H1 (cell line): Measurements from ENCODE around the gene SH3BP5. TPM values are rescaled to one million over a fixed set of nuclear protein-coding genes. Genes with fewer than 3 reads are reported as not detected.
A peak's percentile ranks its signal among the peaks of the same experiment; 100 is the strongest.

Experiments used
- CTCF ChIA-PET: fragments of 300-600 bp; sonication (Branson Sonifier 250); formaldehyde crosslinking; loops from one replicate; lab custom pipeline; 2021; ENCODE audit not compliant: partially characterized antibody; lab: Charles Lee
- POLR2A ChIA-PET: fragments of 300-600 bp; sonication (Branson Sonifier 250); formaldehyde crosslinking; loops from one replicate; lab custom pipeline; 2021; ENCODE audit warnings: inconsistent platforms; ENCODE audit not compliant: partially characterized antibody; lab: Charles Lee
- DNase-seq, 2 experiments: peaks; one replicate each; pipeline versions ENCODE4 v3.0.0 to v3.0.0-alpha.2; 2010 to 2022; ENCODE audit warnings: low spot score in 2 of 2, low read depth in 1 of 2, mixed read lengths in 1 of 2
- FAIRE-seq: peaks from 2 replicates; lab custom pipeline; 2011; peaks lifted over from hg19 to GRCh38; lab: Jason Lieb, UNC
- H2AFZ ChIP-seq: 2 replicates; pipeline ENCODE4 v1.8.1; 2012; ENCODE audit warnings: low read length, inconsistent platforms
- H2AK5ac ChIP-seq: 2 replicates; pipeline ENCODE4 v1.6.1; 2013; ENCODE audit warnings: low read depth, low read length
- H2BK120ac ChIP-seq: replicated peaks from 2 replicates; pipeline ENCODE3; 2013; ENCODE audit warnings: low read depth, low read length, inconsistent platforms
- H2BK12ac ChIP-seq: 2 replicates; pipeline ENCODE4 v1.6.1; 2013; ENCODE audit warnings: low read depth, low read length
- H2BK15ac ChIP-seq: 2 replicates; pipeline ENCODE4 v1.6.1; 2013; ENCODE audit warnings: low read length
- H2BK20ac ChIP-seq: 2 replicates; pipeline ENCODE4 v1.6.1; 2013; ENCODE audit warnings: low read length
- H2BK5ac ChIP-seq: 2 replicates; pipeline ENCODE4 v1.6.1; 2013; ENCODE audit warnings: low read depth, low read length
- H3K14ac ChIP-seq: 2 replicates; pipeline ENCODE4 v1.6.1; 2013; ENCODE audit warnings: inconsistent platforms; ENCODE audit not compliant: insufficient read length
- H3K18ac ChIP-seq: 2 replicates; pipeline ENCODE4 v1.6.1; 2013; ENCODE audit warnings: low read length; ENCODE audit errors: extremely low read depth
- H3K23ac ChIP-seq: 2 replicates; pipeline ENCODE4 v1.6.1; 2013; ENCODE audit warnings: inconsistent platforms; ENCODE audit not compliant: insufficient read length
- H3K23me2 ChIP-seq: 2 replicates; pipeline ENCODE4 v1.6.1; 2013; ENCODE audit warnings: low read depth, low read length
- H3K27ac ChIP-seq: 2 replicates; pipeline ENCODE4 v1.6.1; 2011; ENCODE audit warnings: low read depth, low read length, inconsistent platforms
- H3K27me3 ChIP-seq, 4 experiments: replicated peaks in 1 of 4; 1 replicate in 1 of 4; 2 replicates in 3 of 4; pipeline versions ENCODE4 v1.6.1 to v1.8.1; 2011 to 2013; ENCODE audit warnings: low read length in 3 of 4, mild to moderate bottlenecking in 3 of 4, inconsistent platforms in 2 of 4, mixed read lengths in 2 of 4, moderate library complexity in 1 of 4; ENCODE audit not compliant: control insufficient read depth in 3 of 4, insufficient read depth in 3 of 4; ENCODE audit errors: extremely low read depth in 1 of 4
- H3K36me3 ChIP-seq, 4 experiments: 2 replicates each; pipeline versions ENCODE4 v1.6.1 to v1.8.1; 2011 to 2013; ENCODE audit warnings: mild to moderate bottlenecking in 4 of 4, low read length in 3 of 4, moderate library complexity in 2 of 4, control low read depth in 1 of 4, inconsistent platforms in 1 of 4; ENCODE audit not compliant: insufficient read depth in 4 of 4, control insufficient read depth in 2 of 4
- H3K4ac ChIP-seq: replicated peaks from 2 replicates; pipeline ENCODE3; 2013; ENCODE audit warnings: low read length, low read depth, mixed read lengths, inconsistent platforms; ENCODE audit not compliant: insufficient read length
- H3K4me1 ChIP-seq, 4 experiments: replicated peaks in 1 of 4; 1 replicate in 1 of 4; 2 replicates in 3 of 4; pipeline versions ENCODE4 v1.6.1 to v1.8.1; 2011 to 2013; ENCODE audit warnings: low read length in 3 of 4, inconsistent platforms in 2 of 4, mixed read lengths in 1 of 4; ENCODE audit not compliant: insufficient read depth in 4 of 4, control insufficient read depth in 3 of 4
- H3K4me2 ChIP-seq, 2 experiments: 2 replicates each; pipeline versions ENCODE4 v1.6.1 to v1.8.1; 2011 to 2013; ENCODE audit warnings: low read depth in 2 of 2, low read length in 2 of 2, control low read depth in 1 of 2, inconsistent platforms in 1 of 2, mild to moderate bottlenecking in 1 of 2; ENCODE audit not compliant: insufficient read depth in 1 of 2
- H3K4me3 ChIP-seq, 4 experiments: fragments of 200-600, 300-600 bp in 1 of 4; sonication (generic), shearing (Covaris generic), sonication (Bioruptor Twin) in 1 of 4; 2 replicates each; pipeline versions ENCODE4 v1.5.1 to v1.8.1; 2011 to 2016; ENCODE audit warnings: low read length in 4 of 4, low read depth in 3 of 4, control low read depth in 2 of 4, inconsistent platforms in 2 of 4, mild to moderate bottlenecking in 2 of 4, mixed read lengths in 1 of 4, moderate library complexity in 1 of 4; ENCODE audit not compliant: insufficient read depth in 2 of 4; ENCODE audit errors: extremely low read depth in 1 of 4
- H3K56ac ChIP-seq: replicated peaks from 2 replicates; pipeline ENCODE3; 2013; ENCODE audit warnings: low read depth, mild to moderate bottlenecking, mixed read lengths, low read length, inconsistent platforms; ENCODE audit not compliant: insufficient read length
- H3K79me1 ChIP-seq: 2 replicates; pipeline ENCODE4 v1.6.1; 2013; ENCODE audit warnings: low read depth, low read length, control low read depth
- H3K79me2 ChIP-seq, 2 experiments: 2 replicates each; pipeline versions ENCODE4 v1.6.1 to v1.8.1; 2012 to 2013; ENCODE audit warnings: low read length in 2 of 2, mild to moderate bottlenecking in 2 of 2, inconsistent platforms in 1 of 2; ENCODE audit not compliant: insufficient read depth in 2 of 2, control insufficient read depth in 1 of 2
- H3K9ac ChIP-seq, 4 experiments: replicated peaks in 1 of 4; 1 replicate in 1 of 4; 2 replicates in 3 of 4; pipeline versions ENCODE4 v1.6.1 to v1.8.1; 2011 to 2013; ENCODE audit warnings: low read depth in 3 of 4, low read length in 3 of 4, control low read depth in 2 of 4, mild to moderate bottlenecking in 2 of 4, moderate library complexity in 2 of 4, inconsistent platforms in 1 of 4; ENCODE audit errors: extremely low read depth in 1 of 4
- H3K9me3 ChIP-seq, 2 experiments: 2 replicates each; pipeline versions ENCODE4 v1.6.1 to v1.8.1; 2012 to 2013; ENCODE audit warnings: mild to moderate bottlenecking in 2 of 2, moderate library complexity in 2 of 2, control low read depth in 1 of 2, inconsistent platforms in 1 of 2, low read depth in 1 of 2, low read length in 1 of 2, mixed read lengths in 1 of 2; ENCODE audit not compliant: insufficient read depth in 2 of 2
- H4K20me1 ChIP-seq, 2 experiments: replicated peaks in 1 of 2; 2 replicates each; pipeline versions ENCODE3 to v1.8.1; 2011 to 2013; ENCODE audit warnings: inconsistent platforms in 2 of 2, low read length in 2 of 2, mild to moderate bottlenecking in 1 of 2; ENCODE audit not compliant: insufficient read depth in 2 of 2, control insufficient read depth in 1 of 2
- H4K5ac ChIP-seq: 2 replicates; pipeline ENCODE4 v1.6.1; 2013; ENCODE audit warnings: low read length, low read depth, mixed read lengths, inconsistent platforms; ENCODE audit not compliant: insufficient read length
- H4K8ac ChIP-seq: 2 replicates; pipeline ENCODE4 v1.8.0; 2013; ENCODE audit warnings: mild to moderate bottlenecking, moderate library complexity, low read length, inconsistent platforms; ENCODE audit not compliant: insufficient read depth; ENCODE audit errors: extremely low read depth
- H4K91ac ChIP-seq: replicated peaks from 2 replicates; pipeline ENCODE3; 2013; ENCODE audit warnings: low read length, mixed read lengths, inconsistent platforms; ENCODE audit not compliant: insufficient read length
- CREB1 ChIP-seq: IDR thresholded peaks from 2 replicates; pipeline ENCODE4 v1.6.1; 2012; ENCODE audit warnings: inconsistent platforms
- CTCF ChIP-seq, 3 experiments: IDR thresholded peaks; 1 replicate in 2 of 3; 2 replicates in 1 of 3; pipeline versions ENCODE4 v1.5.1 to v1.6.1; 2011; ENCODE audit warnings: low read length in 3 of 3, mild to moderate bottlenecking in 3 of 3, inconsistent platforms in 2 of 3, low read depth in 1 of 3, moderate library complexity in 1 of 3; ENCODE audit not compliant: insufficient read depth in 1 of 3; ENCODE audit errors: control extremely low read depth in 1 of 3
- HDAC2 ChIP-seq, 2 experiments: fragments of 300-600 bp in 1 of 2; sonication (generic) in 1 of 2; IDR thresholded peaks; 2 replicates each; pipeline ENCODE4 v1.6.1; 2011 to 2012; ENCODE audit warnings: low read depth in 2 of 2, low read length in 2 of 2, mild to moderate bottlenecking in 2 of 2, moderate library complexity in 2 of 2, borderline replicate concordance in 1 of 2, inconsistent platforms in 1 of 2
- JUND ChIP-seq: IDR thresholded peaks from 2 replicates; pipeline ENCODE4 v1.6.1; 2011; ENCODE audit warnings: mild to moderate bottlenecking, improper control_type of control experiment, low read length
- RFX5 ChIP-seq: IDR thresholded peaks from 2 replicates; pipeline ENCODE4 v1.6.1; 2011; ENCODE audit warnings: low read depth, low read length, improper control_type of control experiment, borderline replicate concordance
- SIN3A ChIP-seq, 2 experiments: IDR thresholded peaks in 1 of 2; conservative IDR thresholded peaks in 1 of 2; 2 replicates each; pipeline ENCODE4 v1.6.1; 2011 to 2012; ENCODE audit warnings: low read length in 2 of 2, improper control_type of control experiment in 1 of 2, low read depth in 1 of 2, mild to moderate bottlenecking in 1 of 2
- TAF1 ChIP-seq: IDR thresholded peaks from 2 replicates; pipeline ENCODE4 v1.6.1; 2011; ENCODE audit warnings: mild to moderate bottlenecking, low read depth, low read length
- TAF7 ChIP-seq: optimal IDR thresholded peaks from 2 replicates; pipeline ENCODE3; 2011; ENCODE audit warnings: low read depth, mild to moderate bottlenecking, inconsistent platforms, low read length, moderate library complexity, borderline replicate concordance
- WGBS, 2 experiments: shearing (Covaris generic) in 1 of 2; methylation state at CpG; one replicate each; pipeline versions ENCODE4 v1.1.6 to v1.1.7; 2013 to 2015; ENCODE audit warnings: low lambda C conversion rate in 2 of 2, mixed read lengths in 2 of 2, inconsistent platforms in 1 of 2, low coverage in 1 of 2, missing lambda C conversion rate in 1 of 2; ENCODE audit not compliant: insufficient replicate concordance in 2 of 2, insufficient coverage in 1 of 2, insufficient read length in 1 of 2; ENCODE audit errors: extremely low coverage in 1 of 2, missing lambda C conversion rate in 1 of 2; 5-methylcytosine and 5-hydroxymethylcytosine counted together
- polyA plus RNA-seq, 7 experiments: library from polyadenylated mRNA; depleted of rRNA in 3 of 7; stranded (reverse) in 5 of 7; unstranded in 2 of 7; fragments of >200 nt in 5 of 7; fragments of 200-250 nt in 2 of 7; gene quantifications; 1 replicate in 5 of 7; 2 replicates in 1 of 7; 4 replicates in 1 of 7; pipeline versions ENCODE4 v1.2.1 to v1.2.3, GENCODE V29; 2011 to 2013; ENCODE audit warnings: missing spikeins in 2 of 7, mixed read lengths in 2 of 7
- total RNA-seq: library from RNA; stranded (reverse); fragmentation: NEBNext Ultra II Directional; extraction: Animal tissue kit (Norgen Biotek cat#: 25700); gene quantifications from 2 replicates; pipeline ENCODE4 v1.2.1, GENCODE V29; 2021

SH3BP5 gene
- total and polyA plus RNA-seq, 2 of the 8 experiments (the other 6 are each of a cell fraction or from before 2014, with no cell fraction given): 7.1 to 9.7 TPM

GRCh38 chr3:15377961-15378791 lies 45.8 kb upstream of the SH3BP5 start:
- peak overlapping the region; percentile 19; the same call in 1 of the 2 replicates for H3K18ac ChIP-seq
- WGBS, 2 experiments: 26% methylated on average over 16 of the region's 16 CpGs; no CpG with 5 or more reads in 1 of the 2 experiments
- H2BK12ac ChIP-seq: no peak overlapping the region
- peak overlapping the region; percentile 11 for H4K5ac ChIP-seq
- H3K4me2 ChIP-seq: peak overlapping the region; percentile 9 to 60; a peak in 3 of 4 replicates
- H3K27ac ChIP-seq: peak overlapping the region; percentile 79
- H3K4me3 ChIP-seq: peak overlapping the region in 1 of 4 experiments; percentile 32; a peak in 2 of 8 replicates
- H2AFZ ChIP-seq: peak overlapping the region; percentile 99
- H3K23ac ChIP-seq: no peak overlapping the region
- H3K79me2 ChIP-seq: no peaks in the 10 kb centered on the region
- FAIRE-seq (peak; percentile 87), DNase-seq (peak; percentile 66 to 91)
- POLR2A ChIA-PET: no interaction called here
- H3K23me2 ChIP-seq: no peaks in the 10 kb centered on the region
- no peak overlapping the region; the same call in 1 of the 2 replicates for H4K8ac ChIP-seq
- H3K27me3 ChIP-seq: no peaks in the 10 kb centered on the region
- no peak overlapping the region for H3K4ac ChIP-seq
- H3K4me1 ChIP-seq: peaks cover 0 to 3% (median 0%) of the 10 kb centered on the region in 4 experiments; a peak in 3 of 7 replicates
- H2BK20ac ChIP-seq: no peak overlapping the region
- H3K56ac ChIP-seq: no peak overlapping the region
- H3K9me3 ChIP-seq: no peaks in the 10 kb centered on the region
- CTCF ChIA-PET: interaction anchor here (0.7 to 3.9 kb wide), 18 partner anchors 10 to 275 kb away, joined by 3 to 50 read pairs (median 4); no protein-coding TSS in a partner anchor
- H2BK120ac ChIP-seq: no peak overlapping the region
- H2BK5ac ChIP-seq: no peak overlapping the region
- H3K36me3 ChIP-seq: no peaks in the 10 kb centered on the region
- H2AK5ac ChIP-seq: no peak overlapping the region
- H4K20me1 ChIP-seq: no peaks in the 10 kb centered on the region
- H3K79me1 ChIP-seq: no peaks in the 10 kb centered on the region
- H3K9ac ChIP-seq: no peak overlapping the region; a peak in 1 of 7 replicates
- H2BK15ac ChIP-seq: no peak overlapping the region
- H4K91ac ChIP-seq: no peak overlapping the region
- H3K14ac ChIP-seq: no peak overlapping the region
- TF ChIP-seq TAF7 (no peak), RFX5 (no peak), SIN3A (conservative IDR thresholded peaks at IDR 0.05 in 1 of 2, IDR thresholded peaks at IDR 0.05 in 1 of 2; ENCODE audit: low read depth in 1 of 2, low read length in 2 of 2) (peak; percentile 85 to 98; a peak in 2 of 4 replicates), CTCF (IDR thresholded peaks at IDR 0.05; ENCODE audit: control extremely low read depth in 1 of 3, insufficient read depth in 1 of 3, low read depth in 1 of 3, low read length in 3 of 3) (peak; percentile 67 to 86 (median 81)), JUND (0 out of 2 replicates have a peak, but pooled peaks have one; percentile 18), CREB1 (peak; percentile 91), HDAC2 (IDR thresholded peaks at IDR 0.05; ENCODE audit: borderline replicate concordance in 1 of 2, low read depth in 2 of 2, low read length in 2 of 2) (no peak), TAF1 (no peak)
